GM18517 (cell line): ENCODE data around the gene UGT1A9.

Experiments
- ATAC-seq: cut with Tn5 transposase; IDR thresholded peaks from one replicate; pipeline ENCODE4 v1.9.1; 2021; ENCODE audit warnings: mild to moderate bottlenecking, moderate library complexity; ENCODE audit not compliant: unreplicated experiment

Gene UGT1A9

GRCh38 chr2:233756429-233757081 is 84.9 kb downstream of the UGT1A9 start:
- ATAC-seq: no peak

DNA sequence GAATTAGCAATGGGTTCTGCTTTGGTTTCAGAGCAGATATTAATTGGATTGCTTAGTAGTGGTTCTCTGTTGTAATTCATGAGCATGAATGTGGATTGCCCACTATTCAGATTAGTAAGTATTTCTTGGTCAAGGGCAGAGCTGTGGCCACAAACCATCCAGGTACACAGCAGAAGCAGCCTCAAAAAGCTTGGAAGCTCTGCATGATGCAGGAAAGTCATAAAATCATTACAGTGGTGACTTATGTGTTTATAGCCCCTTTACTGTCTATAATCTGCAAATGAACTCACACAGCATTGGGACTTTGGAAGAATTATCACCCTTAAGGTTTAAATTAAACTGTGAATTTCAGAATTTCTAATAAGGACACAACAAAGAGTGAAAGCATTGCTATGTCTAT is 86.4 kb downstream of the UGT1A9 start:
- no peak for ATAC-seq

DNA sequence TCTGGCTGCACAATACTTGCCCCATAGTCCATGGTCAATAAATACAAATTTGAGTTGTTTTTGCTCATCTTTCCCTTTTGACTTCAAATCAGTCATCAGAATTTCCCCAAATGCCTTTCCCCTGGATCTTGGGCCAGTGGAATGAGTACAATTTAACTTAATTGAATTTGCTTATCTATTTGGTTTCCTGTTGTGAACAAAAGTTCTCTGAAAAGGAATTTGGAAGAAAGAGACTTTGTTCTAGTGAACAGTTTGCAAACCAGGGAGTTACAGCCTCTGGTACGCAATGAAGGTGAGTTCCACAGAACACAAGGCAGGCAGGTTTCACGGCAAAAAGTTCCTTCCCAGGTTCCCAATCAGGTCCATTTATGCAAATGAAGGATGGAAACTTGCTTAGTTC is 87.2 kb downstream of the UGT1A9 start:
- ATAC-seq: no peak

- no peak for ATAC-seq
Measured at GRCh38 chr2:233760043-233760442, 88.3 kb downstream of the UGT1A9 start, which contains the start of gene UGT1A1. Gene UGT1A1 (plus strand): TSS chr2:233760270. CDS start chr2:233760288, 18 bp downstream.

DNA sequence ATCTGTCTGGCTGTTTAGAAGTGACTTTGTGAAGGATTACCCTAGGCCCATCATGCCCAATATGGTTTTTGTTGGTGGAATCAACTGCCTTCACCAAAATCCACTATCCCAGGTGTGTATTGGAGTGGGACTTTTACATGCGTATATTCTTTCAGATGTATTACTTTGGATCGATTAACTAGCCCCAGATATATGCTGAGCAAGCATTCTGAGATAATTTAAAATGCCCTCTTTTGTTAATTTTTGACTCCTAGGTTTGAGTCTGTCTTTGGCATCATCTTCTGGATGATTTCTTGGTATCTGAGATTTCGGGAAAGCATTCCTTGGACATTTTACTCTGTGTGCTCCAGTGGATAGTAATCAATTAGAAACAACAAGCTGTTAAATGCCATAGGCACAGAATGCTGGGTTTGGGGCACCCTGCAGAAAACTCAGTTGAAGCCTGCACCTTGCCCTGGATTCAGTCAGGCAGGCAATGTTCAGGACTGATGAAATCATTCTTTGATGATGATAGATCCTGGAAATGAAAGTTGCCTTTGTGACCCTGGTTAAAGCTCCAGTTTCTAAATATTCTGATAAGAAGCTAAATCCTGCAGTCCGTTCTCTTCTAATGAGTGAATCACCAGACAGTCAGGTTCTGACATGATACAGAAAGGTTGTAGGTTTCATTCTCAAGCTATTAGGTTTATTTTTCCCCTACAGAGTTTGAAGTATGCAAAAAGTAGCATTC is 89.5 kb downstream of the UGT1A9 start:
- no peak for ATAC-seq

DNA sequence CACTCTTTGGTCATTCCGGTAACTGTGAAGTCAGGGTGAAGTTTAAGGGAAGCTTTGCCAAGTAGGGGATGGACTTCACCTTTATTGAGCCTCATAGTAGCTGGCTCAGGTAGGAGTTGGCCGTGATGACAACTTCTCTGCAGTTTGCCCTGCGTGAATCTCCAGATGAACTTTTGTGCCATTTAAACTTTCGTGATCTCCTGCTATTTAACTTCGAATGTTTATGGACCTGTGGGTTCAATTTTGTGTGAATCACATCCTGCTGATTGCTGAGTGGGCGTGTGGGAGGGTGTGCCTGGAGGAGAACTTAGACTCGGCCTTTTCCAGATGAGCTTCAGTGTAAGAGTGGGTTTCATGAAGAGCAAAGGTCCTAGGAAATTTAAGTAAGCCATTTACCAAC is 92.6 kb downstream of the UGT1A9 start:
- no peak for ATAC-seq

- no peak for ATAC-seq
Measured at GRCh38 chr2:233764761-233765160, 93.1 kb downstream of the UGT1A9 start.

DNA sequence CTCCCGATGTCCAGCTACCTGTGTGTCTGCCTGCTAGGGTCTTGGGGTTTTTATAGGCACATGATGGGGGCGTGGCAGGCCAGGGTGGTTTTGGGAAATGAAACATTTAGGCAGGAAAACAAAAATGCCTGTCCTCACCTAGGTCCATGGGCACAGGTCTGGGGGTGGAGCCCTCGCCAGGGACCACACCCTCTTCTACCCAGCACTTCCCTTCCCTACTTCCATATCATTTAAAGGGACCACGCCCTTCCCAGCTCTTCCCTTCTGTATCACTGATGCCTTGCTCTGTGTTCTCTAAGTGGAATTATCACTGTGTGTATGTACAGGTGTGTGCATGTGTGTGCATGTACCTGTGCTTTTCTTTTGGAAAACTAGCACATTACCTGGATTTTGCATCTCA is 94.7 kb downstream of the UGT1A9 start:
- no peak for ATAC-seq

- no peak for ATAC-seq
Measured at GRCh38 chr2:233768076-233768475, 96.4 kb downstream of the UGT1A9 start.

DNA sequence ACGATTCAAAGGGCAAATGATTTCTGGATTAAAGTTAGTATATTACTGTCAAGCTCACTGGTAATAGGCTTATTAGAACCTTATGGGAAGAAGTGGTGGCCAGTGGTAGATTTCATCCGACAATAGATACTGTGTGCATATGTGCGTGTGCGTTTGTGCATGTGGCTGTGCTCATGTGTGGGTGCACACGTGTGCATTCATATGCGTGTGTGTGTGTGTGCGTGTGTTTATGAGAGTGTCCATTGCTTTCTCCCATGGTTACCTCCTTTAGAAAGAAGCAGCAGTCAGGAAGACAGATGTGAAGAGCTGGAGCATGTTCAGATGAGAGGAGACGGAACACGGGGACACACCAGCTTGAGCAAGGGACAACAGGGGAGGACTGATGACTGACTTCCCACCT is 97.6 kb downstream of the UGT1A9 start:
- no peak for ATAC-seq

DNA sequence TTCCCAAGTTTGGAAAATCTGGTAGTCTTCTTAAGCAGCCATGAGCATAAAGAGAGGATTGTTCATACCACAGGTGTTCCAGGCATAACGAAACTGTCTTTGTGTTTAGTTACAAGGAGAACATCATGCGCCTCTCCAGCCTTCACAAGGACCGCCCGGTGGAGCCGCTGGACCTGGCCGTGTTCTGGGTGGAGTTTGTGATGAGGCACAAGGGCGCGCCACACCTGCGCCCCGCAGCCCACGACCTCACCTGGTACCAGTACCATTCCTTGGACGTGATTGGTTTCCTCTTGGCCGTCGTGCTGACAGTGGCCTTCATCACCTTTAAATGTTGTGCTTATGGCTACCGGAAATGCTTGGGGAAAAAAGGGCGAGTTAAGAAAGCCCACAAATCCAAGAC is 100.5 kb downstream of the UGT1A9 start:
- no peak for ATAC-seq

- no peak for ATAC-seq
Measured at GRCh38 chr2:233772583-233772982, 100.9 kb downstream of the UGT1A9 start.

- ATAC-seq: no peak
Measured at GRCh38 chr2:233773854-233774253, 102.2 kb downstream of the UGT1A9 start.

DNA sequence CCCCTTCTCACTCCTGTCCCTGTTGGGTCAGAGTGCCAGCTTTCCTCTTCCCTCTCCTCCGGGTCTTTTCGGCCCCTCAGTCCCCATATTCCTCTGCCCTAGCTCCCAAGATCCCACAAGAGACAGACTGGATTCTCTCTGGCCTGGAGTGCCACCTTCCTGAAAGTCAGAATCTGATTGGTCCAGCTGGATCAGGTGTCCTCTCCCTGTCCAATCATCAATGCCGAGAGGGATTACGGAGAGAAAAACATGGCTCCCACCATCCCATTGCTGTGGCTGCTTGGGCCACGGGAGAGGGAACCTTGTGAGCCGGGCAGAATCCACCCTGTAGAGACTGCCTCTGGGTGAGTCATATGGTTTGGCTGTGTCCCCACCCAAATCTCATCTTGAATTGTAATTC is 103.7 kb downstream of the UGT1A9 start:
- no peak for ATAC-seq

GRCh38 chr2:233778030-233778429 is 106.3 kb downstream of the UGT1A9 start, which contains the start of gene MROH2A:
Gene MROH2A (plus strand): TSS chr2:233778330. CDS start chr2:233779359, 1,029 bp downstream.
- no peak for ATAC-seq

GRCh38 chr2:233779722-233780121 is 108.0 kb downstream of the UGT1A9 start:
- ATAC-seq: no peak

DNA sequence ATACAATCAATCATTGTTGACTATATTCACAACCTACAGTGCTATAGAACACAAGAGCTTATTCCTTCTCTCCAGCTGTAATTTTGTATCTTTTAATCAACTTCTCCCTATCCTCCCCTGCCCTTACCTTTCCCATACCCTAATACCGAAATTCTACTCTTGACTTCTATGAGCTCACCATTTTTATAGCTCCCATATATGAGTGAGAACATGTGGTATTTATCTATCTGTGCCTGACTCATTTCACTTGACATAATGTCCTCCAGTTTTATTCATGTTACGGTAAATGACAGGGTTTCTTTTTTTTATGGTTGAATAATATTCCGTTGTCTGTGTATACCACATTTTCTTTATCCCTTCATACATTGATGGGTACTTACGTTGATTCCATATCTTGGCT is 109.1 kb downstream of the UGT1A9 start:
- no peak for ATAC-seq

- no peak for ATAC-seq
Measured at GRCh38 chr2:233789554-233789953, 117.9 kb downstream of the UGT1A9 start.

DNA sequence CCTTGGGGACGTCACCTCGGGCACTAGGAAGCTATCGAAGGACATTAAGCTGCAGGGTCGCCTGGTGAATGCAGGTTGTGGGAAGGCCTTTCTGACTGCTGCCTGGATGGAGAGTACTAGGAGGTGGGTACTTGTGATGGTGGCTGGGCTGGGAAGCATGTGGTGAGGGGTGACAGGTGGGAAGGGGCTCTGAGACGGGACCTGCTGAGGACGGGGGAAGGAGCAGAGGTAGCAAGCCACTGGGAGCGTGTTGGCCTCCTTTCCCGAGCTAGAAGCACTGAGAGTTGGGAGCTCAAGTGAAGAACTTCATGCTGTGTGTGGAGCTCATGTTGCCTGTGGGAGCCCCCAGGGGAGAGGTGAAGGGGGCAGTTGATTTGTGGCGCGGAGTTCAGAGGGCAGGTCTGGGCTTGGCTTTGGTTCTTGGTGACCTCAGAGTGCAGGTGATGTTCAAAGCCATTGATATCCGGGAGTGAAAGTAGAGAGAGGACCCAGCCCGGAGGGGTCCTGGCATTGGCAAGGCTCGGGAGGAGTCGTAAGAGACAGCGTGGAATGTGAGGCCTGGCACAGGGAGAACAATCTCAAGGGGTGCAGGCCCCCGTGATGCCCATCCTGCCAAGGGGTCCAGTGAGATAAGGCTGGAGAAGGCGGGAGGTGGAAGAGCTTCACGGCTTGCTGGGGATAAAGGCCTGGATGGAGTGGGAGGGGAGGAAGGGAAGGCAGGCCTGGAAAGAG is 119.6 kb downstream of the UGT1A9 start:
- ATAC-seq: no peak

DNA sequence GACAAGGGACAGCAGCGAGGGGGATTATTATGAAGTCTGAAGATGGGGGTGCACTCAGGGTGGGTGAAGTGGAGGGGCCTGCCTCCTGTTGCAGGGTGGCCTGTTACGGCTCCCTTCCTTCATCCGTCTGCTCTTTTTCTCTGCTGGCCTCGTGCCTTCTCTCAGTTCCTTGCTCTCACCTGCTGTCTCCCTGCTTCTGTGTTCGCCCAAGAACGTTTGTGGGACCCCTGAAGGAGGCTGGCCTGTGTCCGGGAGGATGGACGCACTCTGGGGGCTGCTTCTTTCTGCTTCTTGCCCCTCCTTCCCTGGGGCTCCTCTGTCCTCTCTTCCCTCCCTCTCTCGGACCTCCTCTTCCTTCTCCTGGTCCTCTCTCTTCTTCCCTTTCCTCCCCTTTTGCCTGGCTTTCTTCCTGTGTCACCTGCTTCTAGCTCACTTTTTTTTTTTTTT is 120.2 kb downstream of the UGT1A9 start:
- ATAC-seq: no peak

DNA sequence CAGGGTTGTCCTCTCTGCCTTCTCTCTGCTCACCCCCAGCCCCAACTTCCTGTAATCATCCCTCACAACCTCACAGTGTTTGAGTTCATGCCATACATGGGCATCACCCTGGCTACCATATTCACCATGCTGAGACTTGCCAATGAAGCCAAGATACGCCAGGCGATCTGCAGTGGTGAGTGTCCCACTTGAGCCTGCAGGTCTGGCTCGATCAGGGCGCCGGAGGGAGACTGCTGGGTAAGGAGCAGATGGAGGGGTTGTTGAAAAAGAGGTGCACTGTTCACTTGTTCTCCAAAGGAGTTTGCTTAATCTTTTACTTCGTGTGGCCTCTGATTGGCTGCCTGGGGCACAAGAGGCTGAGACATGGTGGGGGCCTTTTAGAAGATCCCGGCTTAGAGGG is 121.0 kb downstream of the UGT1A9 start:
- no peak for ATAC-seq
